Hepatocyte (in vitro differentiated cells): ENCODE measurements around the gene PXMP4. TPM values are rescaled to one million over a fixed set of nuclear protein-coding genes. Genes with fewer than 3 reads are reported as not detected.
A peak's percentile ranks its signal among the peaks of the same experiment; 100 is the strongest.

ENCODE experiments used
- DNase-seq: peaks from one replicate; pipeline ENCODE4 v3.0.0-alpha.2; 2016; ENCODE audit warnings: low spot score
- H2AFZ ChIP-seq: fragments of 200-600 bp; sonication (generic); 2 replicates; pipeline ENCODE4 v1.6.0; 2016; ENCODE audit warnings: antibody characterized with exemption, mild to moderate bottlenecking
- H3K27ac ChIP-seq: fragments of 200-600 bp; sonication (generic); 2 replicates; pipeline ENCODE4 v1.5.1; 2016; ENCODE audit warnings: mild to moderate bottlenecking
- H3K27me3 ChIP-seq: fragments of 200-600 bp; sonication (generic); 2 replicates; pipeline ENCODE4 v1.6.1; 2016
- H3K36me3 ChIP-seq: fragments of 200-600 bp; sonication (generic); replicated peaks from 2 replicates; pipeline ENCODE4 v1.5.1; 2016; ENCODE audit warnings: low read depth; ENCODE audit not compliant: insufficient read depth
- H3K4me1 ChIP-seq: fragments of 200-600 bp; sonication (generic); 2 replicates; pipeline ENCODE4 v1.5.1; 2016; ENCODE audit warnings: mild to moderate bottlenecking, moderate library complexity; ENCODE audit not compliant: insufficient read depth
- H3K4me2 ChIP-seq: fragments of 200-600 bp; sonication (generic); 2 replicates; pipeline ENCODE4 v1.6.0; 2016
- H3K4me3 ChIP-seq: fragments of 200-600 bp; sonication (generic); 2 replicates; pipeline ENCODE4 v1.5.1; 2016; ENCODE audit warnings: mild to moderate bottlenecking
- H3K79me2 ChIP-seq: fragments of 200-600 bp; sonication (generic); 2 replicates; pipeline ENCODE4 v1.6.0; 2017; ENCODE audit warnings: mild to moderate bottlenecking
- H3K9me2 ChIP-seq: fragments of 200-600 bp; sonication (generic); replicated peaks from 2 replicates; pipeline ENCODE4 v1.6.0; 2017; ENCODE audit warnings: mild to moderate bottlenecking; ENCODE audit not compliant: insufficient read depth
- H3K9me3 ChIP-seq: fragments of 200-600 bp; sonication (generic); 2 replicates; pipeline ENCODE4 v1.5.1; 2016; ENCODE audit warnings: low read depth, mild to moderate bottlenecking
- H4K20me1 ChIP-seq: fragments of 200-600 bp; sonication (generic); 2 replicates; pipeline ENCODE4 v1.6.0; 2016; ENCODE audit warnings: mild to moderate bottlenecking; ENCODE audit not compliant: insufficient read depth, poor library complexity, severe bottlenecking
- EZH2 ChIP-seq: fragments of 200-600 bp; sonication (generic); IDR thresholded peaks from 2 replicates; pipeline ENCODE4 v1.6.1; 2016; ENCODE audit warnings: antibody characterized with exemption, mild to moderate bottlenecking, borderline replicate concordance
- EZH2phosphoT487 ChIP-seq: fragments of 200-600 bp; sonication (generic); IDR thresholded peaks from one replicate; pipeline ENCODE4 v1.6.1; 2018; ENCODE audit warnings: antibody characterized with exemption, mild to moderate bottlenecking, low read depth, moderate library complexity; ENCODE audit not compliant: unreplicated experiment, severe bottlenecking
- WGBS: methylation state at CpG from one replicate; pipeline ENCODE4 v1.1.6; 2016; ENCODE audit warnings: low lambda C conversion rate; ENCODE audit errors: missing lambda C conversion rate; 5-methylcytosine and 5-hydroxymethylcytosine counted together
- polyA plus RNA-seq: library from polyadenylated mRNA; unstranded; fragments of >200 nt; fragmentation: Nextera tagmentation; extraction: Ambion mirVana; gene quantifications from 2 replicates; pipeline ENCODE4 v1.2.1, GENCODE V29; 2016
- total RNA-seq: library from RNA; depleted of rRNA; stranded (reverse); fragments of >200 nt; gene quantifications from 2 replicates; pipeline ENCODE4 v1.2.3, GENCODE V29; 2014
- TF ChIP-seq, protein P1 (sequence below): fragments of 200-600 bp; sonication (generic); IDR thresholded peaks from 2 replicates; pipeline ENCODE4 v1.5.1; 2016; ENCODE audit warnings: antibody characterized with exemption, mild to moderate bottlenecking; ENCODE audit not compliant: poor library complexity

PXMP4 gene
- total and polyA plus RNA-seq, 2 experiments from 2014 or later, result 4.1 to 4.7 TPM

GRCh38 chr20:33656010-33656782, 63.9 kb downstream of the PXMP4 start:
- TF ChIP-seq EZH2, result no peak
- TF ChIP-seq EZH2phosphoT487, result no peak
- TF ChIP-seq, protein P1, sequence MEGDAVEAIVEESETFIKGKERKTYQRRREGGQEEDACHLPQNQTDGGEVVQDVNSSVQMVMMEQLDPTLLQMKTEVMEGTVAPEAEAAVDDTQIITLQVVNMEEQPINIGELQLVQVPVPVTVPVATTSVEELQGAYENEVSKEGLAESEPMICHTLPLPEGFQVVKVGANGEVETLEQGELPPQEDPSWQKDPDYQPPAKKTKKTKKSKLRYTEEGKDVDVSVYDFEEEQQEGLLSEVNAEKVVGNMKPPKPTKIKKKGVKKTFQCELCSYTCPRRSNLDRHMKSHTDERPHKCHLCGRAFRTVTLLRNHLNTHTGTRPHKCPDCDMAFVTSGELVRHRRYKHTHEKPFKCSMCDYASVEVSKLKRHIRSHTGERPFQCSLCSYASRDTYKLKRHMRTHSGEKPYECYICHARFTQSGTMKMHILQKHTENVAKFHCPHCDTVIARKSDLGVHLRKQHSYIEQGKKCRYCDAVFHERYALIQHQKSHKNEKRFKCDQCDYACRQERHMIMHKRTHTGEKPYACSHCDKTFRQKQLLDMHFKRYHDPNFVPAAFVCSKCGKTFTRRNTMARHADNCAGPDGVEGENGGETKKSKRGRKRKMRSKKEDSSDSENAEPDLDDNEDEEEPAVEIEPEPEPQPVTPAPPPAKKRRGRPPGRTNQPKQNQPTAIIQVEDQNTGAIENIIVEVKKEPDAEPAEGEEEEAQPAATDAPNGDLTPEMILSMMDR, result no peak
- H3K4me3 ChIP-seq, result no peak overlapping the region
- H3K79me2 ChIP-seq, result no peaks in the 10 kb centered on the region
- H3K27ac ChIP-seq, result no peak overlapping the region
- no peaks in the 10 kb centered on the region for H4K20me1 ChIP-seq
- H3K27me3 ChIP-seq, result no peaks in the 10 kb centered on the region
- WGBS, result over 99% methylated on average over 10 of the region's 10 CpGs
- no peaks in the 10 kb centered on the region for H3K36me3 ChIP-seq
- peaks cover 26% of the 10 kb centered on the region for H3K4me1 ChIP-seq
- DNase-seq, result no peak
- H3K9me3 ChIP-seq, result no peaks in the 10 kb centered on the region
- no peak overlapping the region for H3K4me2 ChIP-seq
- H3K9me2 ChIP-seq, result no peaks in the 10 kb centered on the region
- no peak overlapping the region for H2AFZ ChIP-seq

GRCh38 chr20:33655164-33655563, 64.9 kb downstream of the PXMP4 start:
- Histone ChIP-seq H2AFZ (no peak overlapping the region), H3K27me3 (no peaks in the 10 kb centered on the region), H3K4me2 (peak overlapping the region; percentile 46), H3K4me1 (peaks cover 26% of the 10 kb centered on the region), H3K9me2 (no peaks in the 10 kb centered on the region), H3K36me3 (no peaks in the 10 kb centered on the region), H3K79me2 (no peaks in the 10 kb centered on the region), H3K9me3 (no peaks in the 10 kb centered on the region), H3K27ac (peak overlapping the region; percentile 93), H4K20me1 (no peaks in the 10 kb centered on the region), H3K4me3 (no peak overlapping the region)
- 81% methylated on average over 4 of the region's 4 CpGs for WGBS
- no peak for DNase-seq
- no peak for TF ChIP-seq EZH2phosphoT487
- TF ChIP-seq, protein P1, result no peak
- no peak for TF ChIP-seq EZH2

GRCh38 chr20:33654680-33655161, 65.4 kb downstream of the PXMP4 start:
- H3K36me3 ChIP-seq, result no peaks in the 10 kb centered on the region
- TF ChIP-seq EZH2phosphoT487 (no peak), EZH2 (no peak)
- TF ChIP-seq, protein P1, result no peak
- no peaks in the 10 kb centered on the region for H3K9me2 ChIP-seq
- peaks cover 26% of the 10 kb centered on the region for H3K4me1 ChIP-seq
- no peaks in the 10 kb centered on the region for H3K79me2 ChIP-seq
- peak; percentile 60 for DNase-seq
- H3K4me2 ChIP-seq, result peak overlapping the region; percentile 46
- H3K27me3 ChIP-seq, result no peaks in the 10 kb centered on the region
- H3K9me3 ChIP-seq, result no peaks in the 10 kb centered on the region
- 71% methylated on average over 14 of the region's 14 CpGs for WGBS
- no peak overlapping the region for H2AFZ ChIP-seq
- no peak overlapping the region for H3K4me3 ChIP-seq
- H3K27ac ChIP-seq, result peak overlapping the region; percentile 93
- no peaks in the 10 kb centered on the region for H4K20me1 ChIP-seq
